Naive thymus-derived CD8-positive, alpha-beta T cell (primary cell): Measurements from ENCODE around the gene VCL. TPM values are rescaled to one million over a fixed set of nuclear protein-coding genes. Genes with fewer than 3 reads are reported as not detected.
"Not testable (repeated sequence)": the region's sequence is repeated elsewhere in the genome, so short reads cannot be mapped to it uniquely, and the experiment has no call there.

Experiments
- ATAC-seq, 2 donors: fragments of 150-1000 bp; cut with Tn5 transposase in 1 of 2; sonication (Bioruptor Pico), chemical (Tn5 transposase) in 1 of 2; 1 replicate in 1 of 2; 2 replicates in 1 of 2; pipeline ENCODE4 v1.10.0; 2021; ENCODE audit warnings: mild to moderate bottlenecking in 2 of 2, moderate library complexity in 2 of 2
- POLR2A ChIA-PET: fragments of 350-600 bp; sonication (Branson Sonifier 250); formaldehyde crosslinking; loops from one replicate; lab custom pipeline; 2021; ENCODE audit warnings: antibody characterized with exemption; lab: Charles Lee
- DNase-seq, 10 donors: peaks; one replicate each; pipeline versions ENCODE4 v3.0.0 to v3.0.0-alpha.2; 2020 to 2022
- H3K27ac Mint-ChIP-seq, 10 donors: one replicate each; pipeline ENCODE4 v1.8.0; 2020 to 2022; ENCODE audit warnings: mild to moderate bottlenecking in 10 of 10, mixed read lengths in 10 of 10, moderate library complexity in 4 of 10, inconsistent platforms in 1 of 10
- H3K27me3 Mint-ChIP-seq, 5 donors: one replicate each; pipeline ENCODE4 v1.8.0; 2021 to 2022; ENCODE audit warnings: mixed read lengths in 5 of 5
- H3K36me3 Mint-ChIP-seq, 3 donors: one replicate each; pipeline ENCODE4 v1.8.0; 2020 to 2022; ENCODE audit warnings: mixed read lengths in 3 of 3, mild to moderate bottlenecking in 2 of 3, inconsistent platforms in 1 of 3
- H3K4me1 Mint-ChIP-seq, 4 donors: one replicate each; pipeline ENCODE4 v1.8.0; 2021 to 2022; ENCODE audit warnings: mixed read lengths in 4 of 4
- H3K4me3 Mint-ChIP-seq, 10 donors: one replicate each; pipeline ENCODE4 v1.8.0; 2020 to 2022; ENCODE audit warnings: mild to moderate bottlenecking in 10 of 10, mixed read lengths in 10 of 10, moderate library complexity in 6 of 10, inconsistent platforms in 1 of 10
- H3K9me3 Mint-ChIP-seq, 9 donors: one replicate each; pipeline ENCODE4 v1.8.0; 2020 to 2022; ENCODE audit warnings: mixed read lengths in 9 of 9, mild to moderate bottlenecking in 3 of 9, inconsistent platforms in 1 of 9, moderate library complexity in 1 of 9
- polyA plus RNA-seq, 3 donors: library from polyadenylated mRNA; unstranded; fragments of 300-500 nt; fragmentation: Illumina TruSeq; gene quantifications; one replicate each; pipeline ENCODE4 v1.2.3, GENCODE V29; 2021
- total RNA-seq, 8 experiments: library from RNA in 2 of 8; stranded (reverse) in 2 of 8; gene quantifications; one replicate each; pipeline ENCODE4 v1.2.3 and lab custom pipeline; 2021 to 2026

Gene VCL
- total and polyA plus RNA-seq, 5 experiments from 2014 or later, result 5.0 to 21.2 (median 7.8) TPM

DNA sequence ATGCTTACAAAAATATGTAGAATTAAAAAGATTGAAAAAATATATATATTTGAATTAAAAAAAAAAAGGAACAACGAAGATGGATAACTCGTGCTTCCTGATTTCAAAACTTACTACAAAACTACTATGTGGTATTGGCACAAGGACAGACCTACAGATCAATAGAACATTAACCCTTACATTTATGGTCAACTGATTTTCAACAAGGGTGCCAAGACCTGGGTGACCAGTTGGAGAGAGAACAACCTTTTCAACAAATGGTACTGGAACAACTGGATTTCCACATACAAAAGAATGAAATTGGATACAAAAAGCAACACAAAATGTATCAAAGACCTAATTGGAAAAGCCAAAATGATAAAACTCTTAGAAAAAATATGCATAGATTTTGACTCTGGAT lies 142.6 kb downstream of the VCL start:
- Mint-ChIP-seq H3K27ac (peak overlapping the region in 1 of 10 donors; percentile 55), H3K27me3 (no peaks in the 10 kb centered on the region), H3K9me3 (no peaks in the 10 kb centered on the region), H3K4me1 (peaks cover 6 to 24% (median 14%) of the 10 kb centered on the region in 4 donors), H3K4me3 (no peak overlapping the region), H3K36me3 (peaks cover 6 to 52% (median 13%) of the 10 kb centered on the region in 3 donors)
- ATAC-seq, result no peak
- no peak for DNase-seq
- POLR2A ChIA-PET, result interaction anchor here (0.6 kb wide), 1 partner anchor 76 kb away, joined by 3 read pairs; no protein-coding TSS in a partner anchor

DNA sequence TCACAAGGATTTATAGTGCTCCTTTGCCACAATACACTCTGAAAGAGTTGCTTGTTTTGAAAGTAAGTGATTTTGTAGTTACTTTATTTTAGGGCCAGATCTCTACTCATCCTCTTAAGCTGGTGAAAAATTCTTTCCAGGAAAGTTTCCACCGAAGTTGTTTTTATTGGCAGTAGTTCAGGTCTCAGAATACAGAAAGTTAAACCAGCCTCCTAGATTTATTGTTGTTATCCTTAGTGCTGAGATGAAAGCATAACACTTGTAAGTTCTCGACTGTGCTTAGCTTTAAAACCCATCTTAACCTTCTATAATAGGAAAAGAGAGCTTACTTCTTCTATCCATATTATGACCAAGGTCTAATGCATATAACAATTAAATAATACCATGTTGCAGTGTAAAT lies 147.2 kb downstream of the VCL start:
- POLR2A ChIA-PET, result no interaction called here
- ATAC-seq (no peak), DNase-seq (no peak)
- no peaks in the 10 kb centered on the region for H3K27me3 Mint-ChIP-seq
- H3K36me3 Mint-ChIP-seq, result peaks cover 0 to 39% (median 2%) of the 10 kb centered on the region in 3 donors
- H3K27ac Mint-ChIP-seq, result peak overlapping the region in 2 of 10 donors; percentile 2 to 33
- no peaks in the 10 kb centered on the region for H3K9me3 Mint-ChIP-seq
- no peak overlapping the region for H3K4me3 Mint-ChIP-seq
- H3K4me1 Mint-ChIP-seq, result peaks cover 16 to 50% (median 38%) of the 10 kb centered on the region in 4 donors

DNA sequence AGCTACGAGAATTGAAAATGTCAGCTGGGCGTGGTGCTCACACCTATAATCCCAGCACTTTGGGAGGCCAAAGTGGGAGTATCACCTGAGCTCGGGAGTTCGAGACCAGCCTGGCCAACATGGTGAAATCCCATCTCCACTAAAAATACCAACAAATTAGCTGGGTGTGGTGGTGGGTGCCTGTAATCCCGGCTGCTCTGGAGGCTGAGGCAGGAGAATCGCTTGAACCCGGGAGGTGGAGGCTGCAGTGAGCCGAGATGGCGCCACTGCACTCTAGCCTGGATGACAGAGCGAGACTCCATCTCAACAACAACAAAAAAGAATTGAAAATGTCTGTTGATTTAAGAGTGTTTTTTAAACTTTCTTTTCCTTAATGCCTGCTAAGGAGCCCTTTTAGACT lies 149.1 kb downstream of the VCL start:
- POLR2A ChIA-PET, DNase-seq, H3K4me3 Mint-ChIP-seq, H3K27me3 Mint-ChIP-seq, H3K9me3 Mint-ChIP-seq, ATAC-seq: not testable (repeated sequence)
- peaks cover 12 to 48% (median 35%) of the 10 kb centered on the region in 4 donors for H3K4me1 Mint-ChIP-seq
- H3K36me3 Mint-ChIP-seq, result peaks cover 0 to 34% (median 2%) of the 10 kb centered on the region in 3 donors
- H3K27ac Mint-ChIP-seq, result peak overlapping the region in 1 of 10 donors; percentile 56

DNA sequence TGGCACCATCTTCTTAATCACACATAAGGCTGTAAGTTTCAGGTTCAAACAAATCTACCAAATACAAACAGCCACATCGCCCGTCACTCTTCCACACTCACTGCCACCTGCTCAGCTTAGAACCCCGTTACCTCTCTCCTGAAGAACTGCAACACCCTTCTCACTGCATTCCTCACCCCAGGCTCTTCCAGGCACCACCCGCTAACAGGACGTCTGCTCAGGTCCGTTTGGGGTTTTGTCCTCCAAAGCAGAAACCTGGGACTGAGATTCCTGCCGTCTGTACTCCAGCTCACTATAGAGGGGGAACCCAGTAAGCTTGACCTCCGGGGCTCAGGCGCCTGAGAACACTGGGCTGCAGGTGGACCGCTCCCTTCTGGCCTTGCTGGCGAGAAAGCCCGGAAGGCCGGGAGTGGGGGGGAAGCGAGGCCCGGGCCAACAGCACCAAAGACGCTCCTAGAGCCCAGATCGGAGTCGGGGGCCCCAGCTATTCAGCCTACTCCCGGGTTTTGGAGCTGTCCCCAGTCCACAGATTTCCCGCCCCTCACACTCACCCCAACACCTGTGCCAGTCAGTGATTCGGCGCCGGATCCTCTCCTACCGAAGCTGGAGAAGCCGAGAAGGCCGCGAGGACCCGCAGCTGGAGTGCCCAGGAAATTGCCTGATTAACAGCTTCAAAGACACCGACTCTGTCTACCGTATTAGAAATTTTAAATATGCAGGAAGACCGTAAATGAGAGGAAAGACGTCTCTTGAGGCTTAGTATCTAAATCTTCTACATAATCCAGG lies 152.5 kb downstream of the VCL start, which contains the start of gene AP3M1:
AP3M1 (minus strand) TSS at position 625 of the 786 bp plus-strand sequence. CDS start 12,449 bp downstream, outside the sequence.
- H3K4me3 Mint-ChIP-seq, result no peak within 1 kb of the TSS
- no peaks in the 10 kb centered on the region for H3K9me3 Mint-ChIP-seq
- peaks cover 0 to 26% (median 2%) of the 10 kb centered on the region in 3 donors for H3K36me3 Mint-ChIP-seq
- no peaks in the 10 kb centered on the region for H3K27me3 Mint-ChIP-seq
- POLR2A ChIA-PET, result interaction anchor here (0.7 to 2.6 kb wide), 21 partner anchors 11 to 1082 kb away, joined by 3 to 29 read pairs (median 4); partner anchors contain the start of genes SAMD8 and VDAC2
- peaks cover 20 to 61% (median 50%) of the 10 kb centered on the region in 4 donors for H3K4me1 Mint-ChIP-seq
- peak; percentile 66 to 67 for ATAC-seq
- peak in 5 of 10 donors; percentile 72 to 92 (median 80) for DNase-seq
- peak within 1 kb of the TSS in 5 of 10 donors; percentile 29 to 87 (median 78) for H3K27ac Mint-ChIP-seq

DNA sequence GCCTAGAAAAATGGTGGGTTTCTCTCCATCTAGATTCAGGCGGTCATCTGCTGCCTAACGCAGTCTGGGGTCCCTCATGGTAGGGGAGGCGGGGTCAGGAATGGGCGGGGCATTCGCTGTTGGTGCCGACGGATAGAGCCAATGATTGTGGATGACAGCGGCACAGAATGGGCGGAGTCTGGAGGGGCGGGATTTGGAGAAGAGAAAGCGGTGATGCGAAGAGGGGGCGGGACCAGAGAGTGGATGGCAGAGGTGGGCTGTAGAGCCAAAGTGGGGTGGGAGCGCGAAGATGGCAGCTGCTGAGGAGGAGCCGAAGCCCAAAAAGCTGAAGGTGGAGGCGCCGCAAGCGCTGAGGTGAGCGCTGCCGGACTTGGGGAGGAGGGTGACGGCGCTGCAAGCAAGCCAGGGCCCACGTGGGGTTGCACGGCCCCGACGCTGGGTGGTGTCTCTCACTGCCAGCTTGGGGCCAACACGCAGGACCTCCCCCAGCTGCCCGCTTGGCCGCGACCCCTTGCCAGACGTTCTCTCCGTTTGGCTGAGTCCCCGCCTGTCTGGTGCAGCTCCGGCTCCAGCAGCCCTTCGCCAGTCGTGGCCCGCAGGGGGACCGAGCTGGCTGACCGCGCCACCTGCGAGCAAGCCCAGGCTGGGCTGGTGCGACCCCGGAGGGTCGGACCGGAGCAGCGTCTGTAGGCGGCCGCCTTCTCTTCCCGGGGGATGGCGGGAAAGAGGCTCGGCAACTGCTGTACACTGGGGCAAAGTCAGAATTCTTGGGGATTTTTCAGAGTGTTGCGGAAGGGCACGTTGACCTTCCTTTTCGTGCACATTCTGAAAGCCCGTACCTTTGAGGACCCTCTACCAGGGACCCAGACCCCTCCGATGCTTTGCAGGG lies 153.3 kb downstream of the VCL start, which contains the start of gene ADK:
ADK (plus strand) TSS at position 232 of the 889 bp plus-strand sequence; CDS start at position 290, 58 bp downstream.
- Mint-ChIP-seq H3K27me3 (no peaks in the 10 kb centered on the region), H3K36me3 (peaks cover 0 to 19% (median 2%) of the 10 kb centered on the region in 3 donors), H3K4me1 (peaks cover 19 to 54% (median 48%) of the 10 kb centered on the region in 4 donors), H3K27ac (peak within 1 kb of the TSS in 7 of 10 donors; percentile 29 to 87 (median 78)), H3K4me3 (no peak within 1 kb of the TSS), H3K9me3 (no peaks in the 10 kb centered on the region)
- DNase-seq (peak; percentile 98 to 100 (median 100)), ATAC-seq (peak; percentile 90 to 91)
- POLR2A ChIA-PET, result interaction anchor here (0.6 to 2.6 kb wide), 23 partner anchors 11 to 1081 kb away, joined by 3 to 29 read pairs (median 4); partner anchors contain the start of genes SAMD8 and VDAC2

DNA sequence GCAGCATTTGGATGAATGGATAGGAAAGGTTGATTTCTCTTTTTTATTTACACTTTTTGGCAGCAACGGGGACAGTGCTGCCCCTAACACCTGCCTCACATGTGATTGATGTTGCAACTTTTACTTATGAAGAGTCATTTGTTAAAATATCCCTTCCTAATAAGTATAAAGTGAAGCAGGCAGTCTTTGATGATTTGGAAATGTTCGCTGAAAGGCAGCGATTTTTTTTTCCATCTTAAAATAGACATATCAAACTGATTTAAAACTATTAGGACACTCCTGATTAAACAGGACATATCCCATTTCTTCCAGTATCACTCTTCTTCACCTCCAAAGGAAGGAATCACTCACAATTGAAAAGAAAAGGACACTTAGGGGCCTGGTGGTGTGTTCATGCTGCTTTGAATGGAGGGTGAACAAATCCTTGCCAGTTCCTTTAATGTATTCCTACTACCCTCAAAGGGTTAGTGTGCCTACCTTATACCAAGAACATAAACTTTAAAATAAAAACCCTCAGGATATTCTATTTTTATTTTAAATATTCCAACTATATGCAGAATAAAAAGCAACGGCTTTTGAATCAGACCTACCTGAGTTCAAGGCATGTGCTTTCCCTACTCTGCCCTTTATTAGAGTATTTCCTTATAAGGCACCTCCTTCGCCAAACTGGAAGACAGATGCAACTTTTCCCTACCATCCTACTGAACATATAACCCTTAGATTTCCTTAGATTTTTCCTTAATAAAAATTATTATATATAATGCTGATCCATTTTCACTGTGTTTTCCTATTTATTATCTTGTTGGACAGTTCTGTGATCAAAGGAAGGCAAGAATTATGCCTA lies 154.2 kb downstream of the VCL start:
- Mint-ChIP-seq H3K27me3 (no peaks in the 10 kb centered on the region), H3K9me3 (no peaks in the 10 kb centered on the region), H3K4me1 (peaks cover 24 to 55% (median 47%) of the 10 kb centered on the region in 4 donors), H3K36me3 (peaks cover 0 to 11% (median 2%) of the 10 kb centered on the region in 3 donors), H3K4me3 (peak overlapping the region in 2 of 10 donors; percentile 20 to 34), H3K27ac (peak overlapping the region in 7 of 10 donors; percentile 29 to 87 (median 78))
- POLR2A ChIA-PET, result interaction anchor here (0.6 to 2.6 kb wide), 9 partner anchors 15 to 422 kb away, joined by 3 to 29 read pairs (median 4); no protein-coding TSS in a partner anchor
- ATAC-seq, result no peak
- no peak for DNase-seq

DNA sequence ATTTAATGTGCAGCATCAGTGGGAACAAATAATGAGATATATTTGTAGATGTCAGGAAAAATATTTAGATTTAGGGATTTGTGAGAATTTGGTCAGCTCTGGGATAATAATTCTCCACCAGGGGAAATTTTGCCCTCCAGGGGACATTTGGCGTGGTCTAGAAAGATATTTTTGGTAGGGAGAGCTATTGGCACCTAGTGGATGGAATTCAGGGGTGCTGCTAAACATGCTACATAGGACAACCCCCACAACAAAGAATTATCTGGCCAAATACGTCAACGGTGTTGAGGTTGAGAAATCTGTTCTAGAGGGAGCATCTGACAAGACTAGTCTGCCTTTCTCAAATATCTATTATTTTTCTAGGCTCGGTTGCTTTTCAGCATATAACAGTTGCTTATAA lies 155.2 kb downstream of the VCL start:
- no peak for DNase-seq
- Mint-ChIP-seq H3K27me3 (no peaks in the 10 kb centered on the region), H3K4me3 (peak overlapping the region in 3 of 10 donors; percentile 39 to 42 (median 42)), H3K27ac (no peak overlapping the region), H3K9me3 (no peaks in the 10 kb centered on the region), H3K4me1 (peaks cover 20 to 50% (median 42%) of the 10 kb centered on the region in 4 donors), H3K36me3 (peaks cover 0 to under 1% (median 0%) of the 10 kb centered on the region in 3 donors)
- POLR2A ChIA-PET, result no interaction called here
- no peak for ATAC-seq

DNA sequence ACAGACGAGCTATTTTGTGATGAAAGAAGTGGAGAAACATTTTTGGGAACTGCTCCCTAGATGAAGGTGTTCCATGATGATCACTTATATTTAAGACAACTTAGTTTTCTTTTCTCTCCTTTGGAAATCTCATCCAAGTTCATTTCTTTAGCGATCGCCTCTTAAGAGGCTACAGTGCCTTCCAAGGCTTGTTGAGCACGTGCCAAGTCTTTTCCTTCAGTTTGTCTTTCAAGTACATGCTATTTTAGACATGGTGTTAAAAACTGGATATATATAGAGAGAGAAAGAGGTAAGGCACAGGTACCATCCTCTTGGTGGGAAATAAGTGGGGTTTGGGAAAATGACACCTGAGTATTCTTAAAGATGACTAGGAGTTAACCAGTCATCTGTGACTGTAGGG lies 155.8 kb downstream of the VCL start:
- POLR2A ChIA-PET, result no interaction called here
- Mint-ChIP-seq H3K4me3 (no peak overlapping the region), H3K9me3 (no peaks in the 10 kb centered on the region), H3K27ac (peak overlapping the region in 1 of 10 donors; percentile 27), H3K4me1 (peaks cover 19 to 49% (median 38%) of the 10 kb centered on the region in 4 donors), H3K36me3 (no peaks in the 10 kb centered on the region), H3K27me3 (no peaks in the 10 kb centered on the region)
- no peak for ATAC-seq
- no peak for DNase-seq

DNA sequence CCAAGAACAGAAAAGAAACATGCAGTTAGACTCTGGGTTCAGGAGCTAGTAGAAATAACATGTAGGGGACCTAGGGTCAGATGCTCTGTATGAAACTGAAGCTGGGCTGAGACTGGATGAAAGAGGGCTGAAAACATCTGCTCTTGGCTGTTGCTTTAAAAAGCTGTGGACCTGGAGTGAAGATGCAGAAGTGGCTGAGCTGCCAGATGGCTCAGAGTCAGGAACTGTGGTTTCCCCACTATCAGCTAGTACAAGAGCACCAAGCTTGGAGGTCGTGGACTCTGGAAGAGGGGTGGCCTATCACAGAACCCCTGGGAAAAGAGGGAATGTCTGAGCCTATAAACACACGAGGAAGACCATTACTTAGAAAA lies 159.0 kb downstream of the VCL start:
- H3K27ac Mint-ChIP-seq, result peak overlapping the region in 4 of 10 donors; percentile 18 to 57 (median 40)
- peaks cover 0 to 6% (median 4%) of the 10 kb centered on the region in 3 donors for H3K36me3 Mint-ChIP-seq
- ATAC-seq (no peak), DNase-seq (no peak)
- no peaks in the 10 kb centered on the region for H3K27me3 Mint-ChIP-seq
- POLR2A ChIA-PET, result interaction anchor here (0.8 to 1.4 kb wide), 3 partner anchors 10 to 165 kb away, joined by 3 to 4 read pairs (median 3); no protein-coding TSS in a partner anchor
- no peak overlapping the region for H3K4me3 Mint-ChIP-seq
- H3K9me3 Mint-ChIP-seq, result no peaks in the 10 kb centered on the region
- H3K4me1 Mint-ChIP-seq, result peaks cover 21 to 50% (median 39%) of the 10 kb centered on the region in 4 donors

DNA sequence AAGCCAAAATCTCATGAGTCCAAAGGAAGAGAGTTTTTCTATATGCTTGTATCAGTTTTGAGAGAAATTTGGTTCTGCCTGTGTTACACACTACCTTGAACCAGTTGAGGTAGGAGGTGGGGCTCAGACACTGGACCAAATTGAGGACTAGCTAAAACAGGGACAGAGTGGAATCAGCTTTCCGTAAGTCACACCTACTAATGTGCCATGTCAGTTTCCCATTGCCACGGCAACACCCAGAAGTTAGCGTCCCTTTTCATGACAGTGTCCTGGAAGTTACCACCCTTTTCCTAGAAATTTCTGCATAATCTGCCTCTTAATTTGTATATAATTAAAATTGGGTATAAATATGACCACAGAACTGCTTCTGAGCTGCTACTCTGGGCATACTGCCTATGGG lies 162.1 kb downstream of the VCL start:
- Mint-ChIP-seq H3K4me1 (peaks cover 21 to 48% (median 24%) of the 10 kb centered on the region in 4 donors), H3K9me3 (no peaks in the 10 kb centered on the region), H3K36me3 (peaks cover 0 to 11% (median 4%) of the 10 kb centered on the region in 3 donors), H3K4me3 (no peak overlapping the region), H3K27ac (no peak overlapping the region), H3K27me3 (no peaks in the 10 kb centered on the region)
- POLR2A ChIA-PET, result no interaction called here
- no peak for DNase-seq
- no peak for ATAC-seq
